WI38 (cell line): ENCODE measurements around the gene ZMIZ1.

Experiments used
- H3K4me3 ChIP-seq: 2 replicates; pipeline ENCODE4 v1.5.1; 2011; ENCODE audit warnings: low read depth, mild to moderate bottlenecking, control low read depth, low read length
- TF ChIP-seq, protein P1 (sequence below): IDR thresholded peaks from 2 replicates; pipeline ENCODE4 v1.5.1; 2012; ENCODE audit warnings: low read depth, mild to moderate bottlenecking, control low read depth, low read length

Gene ZMIZ1

DNA sequence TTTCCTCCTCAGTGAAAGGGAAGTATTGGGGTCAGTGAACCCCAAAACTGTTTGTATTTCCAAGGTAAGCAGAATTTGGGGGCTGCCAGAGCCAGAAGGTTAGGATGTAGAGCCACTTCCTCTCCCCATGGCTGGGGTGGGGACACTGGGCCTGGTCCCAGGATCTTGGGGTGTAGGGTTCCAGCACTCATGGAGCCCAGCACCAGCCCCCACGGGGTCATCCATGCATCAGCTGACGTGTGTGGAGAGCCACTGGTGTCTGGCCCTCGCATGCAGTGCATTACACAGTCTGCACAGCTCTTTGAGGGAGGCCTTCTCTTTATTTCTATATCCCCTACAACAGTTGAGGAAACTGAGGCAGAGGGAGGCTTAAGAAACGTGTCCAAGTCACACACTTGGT is 91.4 kb downstream of the ZMIZ1 start:
- TF ChIP-seq, protein P1, sequence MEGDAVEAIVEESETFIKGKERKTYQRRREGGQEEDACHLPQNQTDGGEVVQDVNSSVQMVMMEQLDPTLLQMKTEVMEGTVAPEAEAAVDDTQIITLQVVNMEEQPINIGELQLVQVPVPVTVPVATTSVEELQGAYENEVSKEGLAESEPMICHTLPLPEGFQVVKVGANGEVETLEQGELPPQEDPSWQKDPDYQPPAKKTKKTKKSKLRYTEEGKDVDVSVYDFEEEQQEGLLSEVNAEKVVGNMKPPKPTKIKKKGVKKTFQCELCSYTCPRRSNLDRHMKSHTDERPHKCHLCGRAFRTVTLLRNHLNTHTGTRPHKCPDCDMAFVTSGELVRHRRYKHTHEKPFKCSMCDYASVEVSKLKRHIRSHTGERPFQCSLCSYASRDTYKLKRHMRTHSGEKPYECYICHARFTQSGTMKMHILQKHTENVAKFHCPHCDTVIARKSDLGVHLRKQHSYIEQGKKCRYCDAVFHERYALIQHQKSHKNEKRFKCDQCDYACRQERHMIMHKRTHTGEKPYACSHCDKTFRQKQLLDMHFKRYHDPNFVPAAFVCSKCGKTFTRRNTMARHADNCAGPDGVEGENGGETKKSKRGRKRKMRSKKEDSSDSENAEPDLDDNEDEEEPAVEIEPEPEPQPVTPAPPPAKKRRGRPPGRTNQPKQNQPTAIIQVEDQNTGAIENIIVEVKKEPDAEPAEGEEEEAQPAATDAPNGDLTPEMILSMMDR: no peak
- no peak overlapping the region for H3K4me3 ChIP-seq

DNA sequence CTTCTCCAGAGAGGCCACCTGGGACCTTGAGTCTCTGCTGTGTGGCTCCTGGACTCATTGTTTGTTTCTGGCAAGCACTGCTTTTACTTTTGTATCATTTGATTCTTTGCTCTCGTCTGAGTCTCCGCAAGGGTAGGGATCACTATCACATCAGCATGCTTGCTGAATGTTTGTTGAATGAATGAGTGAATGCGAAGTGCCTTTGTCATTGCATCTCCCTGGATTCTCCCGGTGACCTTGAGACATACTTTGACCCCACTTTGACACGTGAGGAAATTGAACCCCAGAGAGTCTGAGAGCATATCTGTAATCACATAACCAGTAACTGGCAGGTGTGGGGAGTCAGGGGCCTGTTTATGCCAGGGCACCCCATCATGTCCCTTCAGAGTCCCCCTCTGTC is 92.8 kb downstream of the ZMIZ1 start:
- no peak overlapping the region for H3K4me3 ChIP-seq
- TF ChIP-seq, protein P1: no peak

DNA sequence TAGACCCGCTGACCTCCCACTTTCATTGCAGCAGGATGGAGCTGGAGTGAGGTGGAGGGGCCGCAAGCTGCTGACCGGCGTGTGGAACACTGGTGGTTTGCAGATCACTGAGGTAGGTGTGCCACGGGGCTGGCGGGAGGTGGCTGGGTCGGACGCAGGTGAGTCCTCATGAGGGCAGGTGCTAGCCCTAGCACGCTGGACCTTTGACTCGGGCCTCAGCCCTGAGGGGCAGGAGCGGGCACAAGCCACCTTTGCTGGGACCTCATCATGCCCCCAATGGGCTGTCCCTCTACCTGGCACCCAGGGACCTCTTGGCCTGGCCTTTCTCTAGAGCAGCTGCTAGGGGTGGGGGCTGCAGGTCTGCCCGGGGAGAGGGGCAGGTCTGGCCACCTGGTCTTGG is 93.3 kb downstream of the ZMIZ1 start:
- no peak overlapping the region for H3K4me3 ChIP-seq
- TF ChIP-seq, protein P1: no peak

DNA sequence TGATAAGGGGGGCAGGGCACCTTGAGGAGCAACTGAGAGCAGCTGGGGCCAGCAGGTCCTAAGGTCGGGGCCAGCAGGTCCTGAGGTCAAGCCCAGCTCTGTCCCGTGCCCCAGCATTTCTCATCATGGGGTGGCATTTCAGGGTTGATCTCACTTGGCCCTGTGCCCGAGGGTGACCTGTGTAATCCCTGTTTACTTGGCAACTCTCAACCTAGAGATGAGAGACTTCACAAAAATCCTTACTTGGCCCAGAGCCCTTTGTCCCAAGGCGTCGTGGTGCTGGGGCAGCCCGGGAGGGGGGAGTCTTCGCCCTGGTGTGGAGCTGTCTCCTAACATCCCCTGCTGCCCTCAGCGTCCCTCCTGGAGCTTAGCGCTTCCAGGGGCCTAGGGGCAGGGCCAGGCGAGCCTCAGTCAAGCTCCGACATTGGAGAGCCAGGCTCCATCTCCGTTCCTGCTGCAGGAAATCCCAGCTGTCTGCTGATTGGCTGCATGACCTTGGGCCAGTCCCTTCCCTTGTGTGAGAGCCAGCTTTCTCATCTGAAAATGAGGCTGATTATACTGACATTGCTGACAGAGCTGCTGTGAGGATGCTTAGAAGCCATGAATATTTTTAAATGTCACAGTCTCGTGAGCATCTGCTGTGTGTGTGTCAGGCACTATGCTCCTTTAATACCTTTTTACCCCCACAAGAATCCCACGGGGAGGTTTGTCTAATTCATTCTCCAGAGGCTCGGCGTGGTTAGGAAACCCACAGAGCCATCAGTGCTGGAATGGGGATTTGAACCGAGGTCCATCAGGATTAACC is 94.3 kb downstream of the ZMIZ1 start:
- TF ChIP-seq, protein P1: no peak

DNA sequence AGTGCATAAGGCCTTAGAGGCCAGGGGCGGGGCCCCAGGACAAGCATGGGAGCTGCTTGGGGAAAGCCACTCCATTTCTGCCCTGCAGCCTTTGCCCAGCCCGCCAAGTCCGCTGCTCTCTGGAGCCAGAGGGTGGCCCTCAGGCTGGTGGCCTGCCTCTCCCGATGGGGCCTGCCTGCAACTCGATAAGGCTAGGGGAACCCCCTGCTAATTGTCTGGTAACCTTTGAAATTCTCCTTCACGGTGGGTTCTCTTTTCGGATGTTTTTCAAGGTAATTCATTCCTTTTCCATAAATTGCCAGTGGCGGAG is 94.9 kb downstream of the ZMIZ1 start:
- TF ChIP-seq, protein P1: no peak
- H3K4me3 ChIP-seq: no peak overlapping the region

More for the DNA sequence above, 94.3 kb downstream of the ZMIZ1 start:
- H3K4me3 ChIP-seq: no peak overlapping the region

DNA sequence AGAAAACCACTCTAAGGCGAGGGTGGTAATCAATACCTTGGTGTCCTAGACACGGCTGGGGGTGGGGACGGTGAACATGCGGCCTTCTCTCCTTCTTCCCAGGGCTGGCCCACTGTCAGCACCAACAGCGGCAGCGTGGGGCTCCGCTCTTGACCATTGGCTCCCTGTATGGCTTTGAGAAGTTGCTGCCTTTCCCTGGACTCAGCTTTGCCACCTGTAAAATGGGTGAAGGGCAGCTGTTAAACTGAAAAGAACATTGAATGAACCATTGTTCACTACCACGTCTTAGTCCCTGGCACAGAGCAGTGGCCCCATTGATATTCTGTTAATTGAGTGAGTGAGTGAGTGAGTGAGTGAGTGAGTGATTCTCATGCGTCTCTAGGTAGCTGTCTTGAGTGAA is 95.3 kb downstream of the ZMIZ1 start:
- no peak overlapping the region for H3K4me3 ChIP-seq
- TF ChIP-seq, protein P1: no peak

DNA sequence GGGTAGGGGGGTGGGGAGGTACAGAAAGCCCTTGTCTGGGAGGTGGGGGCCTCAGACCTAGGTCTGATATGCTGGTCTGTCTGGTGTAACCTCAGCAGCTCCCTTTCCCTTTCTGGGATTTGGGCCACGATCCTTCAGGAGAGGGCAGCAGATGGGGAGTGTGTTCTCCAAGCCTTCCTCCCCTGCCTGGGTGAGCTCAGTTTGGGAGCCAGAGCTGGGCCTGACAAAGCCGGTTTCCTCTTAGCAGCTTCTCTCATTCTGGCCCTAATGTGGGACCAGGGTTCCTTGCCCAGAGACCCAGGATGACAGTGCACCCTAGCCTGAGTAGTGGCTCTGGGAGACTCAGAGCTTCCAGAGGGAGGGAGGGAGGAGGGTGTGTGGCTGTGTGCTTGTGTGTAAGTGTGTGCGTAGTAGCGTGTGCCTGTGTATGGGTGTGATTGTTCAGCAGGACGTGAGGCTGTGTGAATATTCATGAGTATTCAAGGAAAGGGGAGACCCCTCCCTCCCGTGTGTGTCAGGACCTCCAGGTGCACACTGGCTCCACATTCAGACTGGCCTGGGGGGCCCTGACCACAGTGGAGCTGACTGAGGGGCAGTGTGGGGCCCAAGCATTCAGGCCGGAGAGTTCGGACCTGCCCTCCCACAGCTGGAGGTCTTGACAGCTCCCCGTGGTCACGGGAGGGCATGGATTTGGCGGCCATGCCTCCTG is 96.5 kb downstream of the ZMIZ1 start:
- TF ChIP-seq, protein P1: no peak
- H3K4me3 ChIP-seq: no peak overlapping the region
